Hepatic stellate cell (primary cell): ENCODE results near the gene IL17B.

Experiments used
- DNase-seq: peaks from one replicate; pipeline ENCODE4 v3.0.0; 2011; ENCODE audit warnings: low spot score

Gene IL17B

DNA sequence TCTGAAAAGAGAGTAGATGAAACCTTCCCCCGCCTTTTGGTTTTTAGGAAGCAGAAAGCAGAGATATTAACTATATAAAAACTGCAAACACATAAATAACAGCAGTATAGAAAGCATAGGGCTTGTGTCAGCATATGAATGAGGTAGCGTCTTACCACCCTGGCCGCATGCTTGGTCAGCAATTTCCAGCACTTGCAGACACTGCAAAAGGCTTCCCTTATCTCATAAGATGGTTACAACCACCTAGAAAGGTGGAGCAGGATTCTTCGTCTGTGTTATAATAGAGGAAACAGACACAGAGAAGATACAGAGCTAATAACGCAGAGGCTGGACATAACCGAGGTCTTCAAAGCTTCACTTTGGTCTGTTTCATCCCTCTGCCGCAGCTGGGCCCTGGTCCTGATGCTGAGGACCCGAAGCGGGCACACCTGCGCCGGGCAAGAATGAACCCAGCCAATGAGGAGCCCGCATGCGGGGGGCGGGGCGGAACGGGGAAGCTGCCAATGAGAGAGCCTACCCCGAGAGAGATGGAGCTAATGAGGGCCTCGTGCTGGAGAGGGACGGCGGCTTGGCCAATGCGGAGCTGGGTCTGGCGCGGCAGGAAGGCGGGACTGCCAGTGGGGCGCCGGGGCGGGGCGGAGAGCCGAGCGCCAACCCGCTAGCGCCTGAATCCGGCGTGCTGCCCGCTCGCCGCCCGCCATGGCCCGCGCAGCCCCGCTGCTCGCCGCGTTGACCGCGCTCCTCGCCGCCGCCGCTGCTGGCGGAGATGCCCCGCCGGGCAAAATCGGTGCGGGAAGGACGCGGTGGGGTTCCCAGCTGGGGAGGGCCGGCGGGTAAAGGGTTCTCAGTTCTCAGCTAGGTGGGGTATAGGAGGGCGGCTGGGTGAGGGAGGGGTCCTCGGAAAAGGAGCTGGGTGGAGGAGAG lies 21.5 kb downstream of the IL17B start, which contains the start of gene PCYOX1L:
PCYOX1L (plus strand) TSS at position 677 of the 924 bp plus-strand sequence; CDS start at position 700, 23 bp downstream.
- DNase-seq = peak; percentile 97

DNA sequence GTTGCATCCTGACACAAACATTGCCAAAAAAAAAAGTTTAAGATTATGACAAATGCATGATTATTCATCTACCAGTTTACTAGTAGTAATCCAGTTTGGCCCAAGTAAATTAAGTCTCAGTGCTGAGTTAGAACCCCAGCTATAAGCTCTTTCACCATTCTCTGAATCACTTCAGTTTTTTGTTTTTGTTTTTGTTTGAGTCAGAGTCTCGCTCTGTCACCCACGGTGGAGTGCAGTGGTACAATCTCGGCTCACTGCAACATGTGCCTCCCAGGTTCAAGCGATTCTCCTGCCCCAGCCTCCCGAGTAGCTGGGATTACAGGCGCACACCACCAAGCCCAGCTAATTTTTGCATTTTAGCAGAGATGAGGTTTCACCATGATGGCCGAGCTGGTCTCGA lies 22.7 kb downstream of the IL17B start:
- no peak for DNase-seq

DNA sequence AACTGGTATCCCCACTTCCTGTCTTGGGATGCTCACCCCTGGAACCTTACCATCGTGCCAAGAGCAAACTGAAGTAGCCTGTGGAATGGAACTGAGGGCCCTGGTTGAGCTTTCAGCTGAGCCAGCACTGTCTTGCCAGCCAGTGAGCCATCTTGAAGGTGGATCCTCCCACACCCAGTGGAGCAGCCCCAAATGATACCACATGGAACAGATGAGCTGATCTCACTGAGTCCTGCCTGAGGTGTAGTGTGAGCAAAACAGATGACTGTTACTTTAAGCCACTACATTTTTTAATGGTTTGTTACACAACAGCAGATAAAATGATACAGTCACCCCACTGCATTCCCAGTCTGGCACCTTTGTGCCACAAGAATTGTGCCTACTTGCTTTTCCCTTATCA lies 23.4 kb downstream of the IL17B start:
- DNase-seq = no peak

DNA sequence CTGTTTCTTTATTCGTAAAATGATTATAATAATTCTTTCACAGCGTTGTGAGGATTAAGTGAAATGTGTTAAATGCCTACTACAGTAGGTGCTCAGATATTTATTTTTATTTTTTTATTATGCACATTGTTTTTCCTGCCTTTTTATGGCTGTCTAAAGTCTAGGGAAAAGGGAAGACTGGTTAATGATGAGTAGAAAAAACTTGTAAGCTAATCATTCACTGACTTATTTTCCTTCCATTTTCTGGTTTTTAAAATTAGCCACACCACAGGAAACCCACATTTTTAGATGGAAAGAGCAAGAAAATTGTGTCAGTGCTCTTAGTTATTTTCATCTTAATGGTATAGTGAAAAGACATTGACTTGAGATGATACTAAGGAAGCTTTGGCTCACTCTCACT lies 25.2 kb downstream of the IL17B start:
- DNase-seq = no peak

DNA sequence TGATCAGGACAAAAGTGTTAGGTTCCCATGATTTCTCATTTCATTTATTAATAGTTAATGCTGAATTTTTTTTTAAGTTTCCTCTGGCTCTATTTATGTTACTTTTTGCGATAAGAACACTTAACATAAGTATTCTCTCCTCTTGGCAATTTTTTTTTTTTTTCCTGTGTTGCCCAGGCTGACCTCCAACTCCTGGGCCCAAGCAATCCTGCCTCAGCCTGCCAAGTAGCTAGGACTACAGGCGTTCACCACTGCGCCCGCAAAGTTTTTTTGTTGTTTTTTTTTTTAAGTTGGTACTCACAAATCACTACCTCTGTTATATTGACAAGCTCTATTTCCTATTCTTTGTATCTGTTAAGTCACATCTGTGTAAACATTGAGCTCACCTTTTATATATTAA lies 26.9 kb downstream of the IL17B start:
- DNase-seq = no peak

DNA sequence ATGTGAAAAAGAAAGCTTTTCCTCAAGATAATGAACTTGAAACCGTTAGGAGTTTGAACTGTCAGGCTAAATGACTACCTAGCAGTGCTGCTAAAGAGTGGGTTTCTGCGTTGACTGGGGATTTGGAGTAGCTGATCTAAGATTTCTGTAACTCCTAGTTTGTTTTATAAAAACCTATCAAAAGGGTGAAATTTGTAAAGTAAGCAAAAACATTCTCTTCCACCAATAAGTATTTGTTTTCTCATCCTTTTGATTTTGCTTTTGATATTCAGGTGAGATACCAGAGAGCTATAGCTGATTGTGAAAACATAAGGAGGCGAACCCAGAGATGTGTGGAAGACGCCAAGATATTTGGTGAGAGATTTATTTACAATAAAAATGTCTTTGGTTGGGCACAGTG lies 29.7 kb downstream of the IL17B start:
- DNase-seq = no peak

DNA sequence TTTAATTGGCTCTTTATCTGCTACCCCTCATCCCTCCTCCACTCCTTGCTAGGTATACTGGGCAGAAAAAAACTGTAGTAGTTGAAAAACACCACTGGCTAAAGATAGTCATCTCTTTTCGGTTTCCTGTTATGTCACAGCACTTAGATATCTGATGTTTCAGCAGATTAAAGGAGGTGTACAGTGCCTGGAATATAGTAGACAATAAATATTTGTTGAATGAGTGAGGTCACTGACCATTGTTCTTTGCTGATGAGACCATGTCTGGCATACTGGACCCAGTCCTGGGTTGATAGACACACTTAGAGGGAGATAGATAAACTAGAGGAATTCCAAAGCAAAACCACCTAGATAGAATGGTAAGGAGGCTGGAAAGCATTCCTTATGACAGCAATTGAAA lies 30.6 kb downstream of the IL17B start:
- no peak for DNase-seq

DNA sequence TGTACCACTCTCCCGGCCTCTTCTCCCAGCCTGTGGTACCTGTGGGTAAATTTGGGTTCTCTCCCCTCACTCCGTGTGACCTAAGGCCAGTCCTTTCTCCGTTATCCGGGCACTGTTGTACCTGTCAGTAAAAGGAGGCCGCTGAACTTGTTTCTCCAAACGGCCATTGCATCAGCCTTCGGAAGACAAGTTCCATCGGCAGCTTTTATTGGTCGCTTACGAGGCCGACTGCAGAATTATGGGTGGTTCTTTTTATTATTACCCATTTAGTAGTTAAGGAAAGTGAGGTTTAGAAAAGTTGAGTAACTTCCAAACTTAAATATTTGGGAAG lies 33.2 kb downstream of the IL17B start:
- peak; percentile 40 for DNase-seq

DNA sequence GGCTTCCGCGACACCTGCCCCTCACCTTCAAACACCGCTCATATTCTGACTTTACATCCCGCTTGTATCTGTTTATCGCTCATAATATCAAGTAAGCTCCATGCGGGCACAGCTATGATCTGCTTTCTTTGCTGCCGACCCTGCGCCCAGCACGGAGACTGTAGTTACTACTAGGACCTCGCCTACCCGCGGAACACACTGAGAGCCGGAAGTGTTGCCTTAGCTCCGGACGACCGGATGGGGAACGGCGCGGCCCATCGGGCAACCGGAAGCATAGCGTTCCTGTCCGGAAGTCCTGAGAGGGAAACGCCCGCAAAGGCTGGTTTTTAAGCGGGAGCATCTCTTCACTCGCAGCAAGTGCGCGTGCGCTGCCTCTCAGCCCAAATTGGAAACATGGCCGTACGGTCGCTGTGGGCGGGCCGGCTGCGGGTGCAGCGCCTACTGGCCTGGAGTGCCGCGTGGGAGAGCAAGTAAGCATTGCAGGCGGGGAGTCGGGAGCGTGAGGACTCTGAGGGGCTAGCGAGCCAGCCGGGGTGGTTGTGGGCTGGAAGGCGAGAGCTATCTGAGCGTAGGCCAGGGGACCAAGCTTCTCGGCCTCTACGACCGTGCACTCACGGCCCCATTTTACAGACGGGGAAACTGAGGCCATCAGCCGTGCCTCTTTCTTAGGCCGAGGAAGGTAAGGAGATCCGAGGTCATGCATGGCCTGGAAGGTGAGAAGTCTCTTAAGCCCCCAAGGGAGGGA lies 33.8 kb downstream of the IL17B start, which contains the start of gene GRPEL2:
GRPEL2 (plus strand) TSS at position 353 of the 745 bp plus-strand sequence; CDS start at position 394, 41 bp downstream.
- peak; percentile 94 for DNase-seq

DNA sequence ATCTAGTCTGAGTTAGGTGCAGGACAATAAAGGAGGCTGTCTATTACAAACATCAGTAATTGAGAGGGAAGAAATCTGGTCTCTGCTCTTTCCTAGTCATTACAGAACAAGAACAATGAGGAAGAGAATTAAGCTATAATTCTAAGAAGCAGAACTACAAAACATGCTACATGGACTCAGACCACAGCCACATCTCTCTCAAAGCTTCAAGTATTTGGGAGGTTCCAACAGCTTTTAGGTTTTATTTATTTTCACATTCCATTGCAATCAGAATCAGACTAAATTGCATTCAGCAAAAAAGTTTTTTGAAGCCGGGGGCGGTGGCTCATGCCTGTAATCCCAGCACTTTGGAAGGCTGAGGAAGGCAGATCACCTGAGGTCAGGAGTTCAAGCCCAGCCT lies 34.9 kb downstream of the IL17B start:
- no peak for DNase-seq

DNA sequence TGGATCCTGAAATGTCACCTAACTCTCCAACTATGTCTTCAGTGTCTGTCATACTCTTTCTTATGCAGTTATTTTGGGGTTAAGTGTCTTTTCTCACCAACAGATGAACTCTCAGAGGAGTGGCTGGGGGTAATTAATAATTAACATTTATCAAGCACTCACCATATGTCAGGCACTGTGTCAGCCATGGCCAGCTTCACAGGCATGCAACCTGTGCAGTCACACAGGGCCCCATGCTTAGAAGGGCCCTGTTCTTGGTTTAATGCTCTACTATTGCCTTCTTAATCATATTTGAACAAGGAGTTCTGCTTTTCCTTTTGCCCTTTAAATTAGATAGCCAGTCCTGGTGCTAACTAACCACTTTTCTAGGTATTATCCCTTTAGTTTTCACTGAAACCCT lies 37.2 kb downstream of the IL17B start:
- no peak for DNase-seq

DNA sequence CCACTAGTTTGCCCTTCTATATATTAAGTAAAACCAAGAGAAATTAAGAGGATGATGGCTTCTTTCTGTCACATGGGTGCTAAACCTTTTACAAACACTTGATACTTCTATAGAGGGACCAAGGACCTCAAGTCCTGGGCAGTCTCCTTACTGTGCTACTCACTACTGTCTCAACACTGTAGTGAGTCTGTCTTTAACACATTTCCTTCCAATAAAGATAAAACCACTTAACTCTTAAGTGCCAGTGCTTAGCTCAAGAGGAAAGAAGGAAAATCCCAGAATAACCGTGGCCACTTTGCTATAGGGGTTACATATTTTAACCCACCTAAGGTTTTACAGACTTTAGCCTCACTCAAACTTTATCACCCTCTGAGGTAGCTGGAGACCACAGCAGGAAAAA lies 38.2 kb downstream of the IL17B start:
- no peak for DNase-seq

DNA sequence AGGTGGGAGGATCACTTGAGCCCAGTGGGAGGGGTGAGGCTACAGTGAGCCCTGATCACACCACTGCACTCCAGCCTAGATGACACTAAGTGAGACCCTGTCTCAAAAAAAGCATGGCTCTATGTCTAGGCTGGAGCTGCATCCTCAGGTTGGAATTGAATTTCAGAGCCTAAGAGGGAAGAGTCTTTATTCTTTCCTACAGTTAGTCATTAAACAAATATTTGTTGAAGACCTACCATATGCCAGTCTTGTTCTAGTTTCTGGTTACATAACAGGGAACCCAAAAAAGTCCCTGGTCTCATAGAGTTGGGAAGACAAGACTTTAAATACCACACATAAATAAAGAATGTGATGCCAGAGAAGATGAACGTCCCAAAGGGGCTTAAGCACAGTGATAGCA lies 40.7 kb downstream of the IL17B start:
- DNase-seq = no peak

DNA sequence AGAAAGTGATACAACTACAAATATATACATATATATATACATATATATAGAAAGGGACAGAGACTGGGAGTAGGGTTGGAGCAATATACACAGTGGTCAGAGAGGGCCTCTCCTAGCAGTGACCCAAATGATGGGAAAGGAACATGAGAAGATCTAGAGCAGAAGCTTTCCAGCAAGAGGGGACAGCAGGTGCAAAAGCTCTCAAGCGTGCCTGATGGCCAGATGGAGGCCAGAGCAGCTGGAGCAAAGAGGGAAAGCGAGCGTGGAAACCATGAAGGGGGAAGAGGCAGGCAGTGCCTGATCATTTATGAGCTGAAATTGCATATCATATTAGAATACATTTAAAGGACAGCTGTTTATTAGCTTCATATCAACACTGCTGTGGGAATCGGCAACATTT lies 41.4 kb downstream of the IL17B start:
- DNase-seq = no peak

DNA sequence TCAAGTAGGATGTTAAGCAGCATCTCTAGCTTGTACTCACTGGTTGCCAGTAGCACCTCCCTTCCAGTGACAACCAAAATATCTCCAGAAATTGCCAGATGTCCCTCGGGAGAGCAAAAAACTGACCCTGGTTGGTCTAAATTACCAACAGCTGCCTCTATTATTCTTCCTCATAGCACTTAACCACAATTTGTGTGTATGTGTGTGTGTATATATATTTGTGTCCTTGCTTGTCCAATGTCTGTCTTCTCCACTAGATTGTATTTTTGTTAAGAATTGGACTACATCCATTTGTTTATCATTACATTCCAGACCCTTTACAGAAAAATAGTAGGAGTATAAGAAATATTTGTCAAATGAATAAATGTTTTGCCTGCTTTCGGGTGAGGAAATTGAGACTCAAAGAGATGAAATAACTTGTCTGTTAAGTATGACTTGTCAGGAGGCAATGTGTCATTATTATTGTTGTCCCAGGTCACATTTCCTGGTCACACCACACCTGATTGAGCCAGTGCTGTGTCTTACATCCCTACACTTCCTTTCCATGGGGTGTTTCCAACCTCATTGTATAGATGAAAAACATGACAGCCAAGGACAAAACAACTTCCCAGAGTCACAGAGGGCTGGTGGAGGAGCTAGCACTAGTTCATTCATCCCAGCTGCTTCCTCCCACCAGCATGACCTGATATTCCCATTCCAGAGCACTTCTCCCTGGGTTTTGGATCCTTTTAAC lies 45.2 kb downstream of the IL17B start:
- peak; percentile 59 for DNase-seq

DNA sequence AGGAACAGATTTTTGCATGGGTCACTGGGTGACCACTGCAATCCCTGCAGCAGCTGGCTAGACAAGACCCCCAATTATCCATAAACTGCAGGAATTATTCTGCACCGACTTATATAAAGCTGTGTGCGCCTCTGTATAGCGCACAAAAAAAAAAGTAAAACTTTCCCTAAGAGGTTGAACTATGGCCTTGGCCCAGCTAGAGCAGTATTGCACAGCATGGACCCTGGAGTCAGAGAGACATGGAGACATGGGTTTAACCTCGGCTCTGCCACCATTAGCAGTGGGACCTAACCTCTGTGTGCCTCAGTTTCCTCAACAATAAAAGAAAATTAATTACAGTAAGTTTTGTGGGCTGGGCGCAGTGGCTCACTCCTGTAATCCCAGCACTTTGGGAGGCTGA lies 50.9 kb downstream of the IL17B start:
- no peak for DNase-seq

DNA sequence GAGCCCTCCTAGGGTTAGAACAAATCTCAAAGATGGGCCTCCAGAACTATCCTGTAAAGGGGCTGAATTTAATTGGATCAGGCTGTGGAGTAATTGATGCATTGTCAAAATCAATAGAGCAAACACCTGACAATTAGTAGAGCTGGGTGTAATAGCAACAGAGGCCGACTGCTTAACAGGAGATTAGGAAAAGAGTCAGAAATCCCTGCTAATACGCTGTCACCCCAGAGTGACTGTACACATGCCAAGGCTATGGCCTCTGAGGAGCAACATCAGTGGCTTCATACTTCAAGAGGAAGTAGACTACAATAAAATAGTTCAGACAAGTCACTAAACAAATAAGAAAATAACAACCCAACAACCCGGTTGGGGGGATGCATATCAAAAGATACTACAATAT lies 52.5 kb downstream of the IL17B start:
- DNase-seq = no peak

DNA sequence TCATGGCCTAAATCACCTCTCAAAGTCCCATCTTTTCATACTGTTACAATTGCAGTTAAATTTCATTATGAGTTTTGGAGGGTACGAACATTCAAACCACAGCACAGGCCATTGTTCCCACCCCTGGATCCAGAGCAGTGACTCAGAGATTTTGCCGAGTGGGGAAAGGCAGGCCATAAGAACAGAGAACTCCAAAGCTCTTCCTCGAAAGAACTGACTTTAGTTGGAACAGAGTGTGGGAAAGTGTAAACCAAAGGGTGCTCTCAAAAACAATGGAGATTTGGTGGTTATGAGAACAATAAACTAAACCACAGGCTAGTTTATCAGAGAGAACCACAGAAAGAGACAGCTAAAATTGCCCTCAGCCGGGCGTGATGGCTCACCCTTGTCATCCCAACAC lies 53.2 kb downstream of the IL17B start:
- no peak for DNase-seq

DNA sequence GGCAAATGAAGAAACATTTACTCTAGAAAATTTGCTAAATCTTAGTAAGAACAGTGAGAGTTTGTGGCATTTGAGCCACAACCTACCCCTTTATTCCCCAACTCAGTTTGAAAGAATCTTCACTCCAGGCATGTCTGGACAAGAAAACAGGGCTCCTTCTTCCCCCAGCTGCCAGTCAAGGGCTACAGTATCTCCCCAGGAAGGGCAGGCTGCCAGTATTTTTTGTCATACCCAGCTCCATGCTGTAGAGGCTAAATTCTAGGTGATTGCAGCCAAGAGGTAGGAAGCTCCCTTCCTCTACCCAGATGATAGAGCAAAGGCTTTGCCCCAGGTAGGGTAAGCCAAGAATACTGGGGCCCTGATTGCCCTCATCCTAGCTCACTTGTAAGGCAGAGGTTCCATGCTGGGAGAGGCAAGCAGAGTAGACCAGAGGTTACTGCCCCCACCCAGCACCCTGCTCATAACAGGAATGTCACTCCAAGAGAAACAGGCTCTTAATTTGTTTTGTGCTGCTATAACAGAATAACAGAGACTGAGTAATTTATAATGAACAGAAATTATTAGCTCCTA lies 53.8 kb downstream of the IL17B start:
- DNase-seq = no peak

DNA sequence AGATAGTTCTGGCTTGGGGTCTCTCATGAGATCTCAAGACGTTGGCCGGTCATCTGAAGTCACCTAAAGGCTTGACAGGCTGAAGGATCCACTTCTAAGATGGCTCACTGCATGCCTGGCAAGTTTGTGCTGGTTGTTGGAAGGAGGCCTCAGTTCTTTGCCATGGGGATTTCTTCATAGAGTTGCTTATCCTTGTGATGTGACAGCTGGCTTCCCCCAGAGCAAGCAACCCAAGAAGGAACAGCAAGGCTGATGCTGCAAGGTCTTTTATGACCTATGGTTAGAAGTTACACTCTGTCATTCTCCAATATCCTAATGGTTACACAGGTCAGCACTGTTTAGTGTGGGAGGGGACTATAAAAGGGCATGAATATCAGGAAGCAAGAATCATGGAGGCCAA lies 54.5 kb downstream of the IL17B start:
- no peak for DNase-seq
